Activated naive CD4-positive, alpha-beta T cell treated with anti-CD3 and anti-CD28 coated beads, Interleukin-2, amount 50 U/mL, for 16 hours (primary cell): ENCODE results near the gene BUD23.
"Not testable (repeated sequence)": the region's sequence is repeated elsewhere in the genome, so short reads cannot be mapped to it uniquely, and the experiment has no call there.

Experiments
- DNase-seq: peaks from one replicate; pipeline ENCODE4 v3.0.0-alpha.2; 2020

The BUD23 gene

GRCh38 chr7:73668886-73669230 lies 14.5 kb upstream of the BUD23 start:
- DNase-seq, result no peak

GRCh38 chr7:73669288-73669701 lies 14.1 kb upstream of the BUD23 start:
- no peak for DNase-seq

GRCh38 chr7:73669858-73670385 lies 13.5 kb upstream of the BUD23 start:
- DNase-seq, result no peak

- no peak for DNase-seq
Measured at GRCh38 chr7:73671322-73671661, 12.1 kb upstream of the BUD23 start.

GRCh38 chr7:73671857-73672445 lies 11.4 kb upstream of the BUD23 start:
- no peak for DNase-seq

- DNase-seq, result no peak
Measured at GRCh38 chr7:73674468-73675124, 8.8 kb upstream of the BUD23 start.

- DNase-seq, result not testable (repeated sequence)
Measured at GRCh38 chr7:73676062-73676461, 7.3 kb upstream of the BUD23 start.

GRCh38 chr7:73678862-73679261 lies 4.5 kb upstream of the BUD23 start:
- DNase-seq, result no peak

- no peak for DNase-seq
Measured at GRCh38 chr7:73679709-73680108, 3.7 kb upstream of the BUD23 start.

GRCh38 chr7:73680501-73680900 lies 2.9 kb upstream of the BUD23 start:
- DNase-seq, result no peak

- DNase-seq, result no peak
Measured at GRCh38 chr7:73681031-73681430, 2.4 kb upstream of the BUD23 start.

- DNase-seq, result no peak
Measured at GRCh38 chr7:73682745-73683055, 697 bp upstream of the BUD23 start.

- peak; percentile 32 for DNase-seq
Measured at GRCh38 chr7:73683788-73684693, 644 bp downstream of the BUD23 start.

- DNase-seq, result no peak
Measured at GRCh38 chr7:73685311-73685710, 1.9 kb downstream of the BUD23 start.

- DNase-seq, result no peak
Measured at GRCh38 chr7:73688288-73688687, 4.9 kb downstream of the BUD23 start.

GRCh38 chr7:73690646-73691045 lies 7.2 kb downstream of the BUD23 start:
- DNase-seq, result no peak

GRCh38 chr7:73696372-73696771 lies 13.0 kb downstream of the BUD23 start:
- DNase-seq, result no peak

GRCh38 chr7:73698410-73698809 lies 15.0 kb downstream of the BUD23 start:
- no peak for DNase-seq

GRCh38 chr7:73699370-73700068 lies 16.1 kb downstream of the BUD23 start:
- no peak for DNase-seq

- no peak for DNase-seq
Measured at GRCh38 chr7:73700069-73700423, 16.6 kb downstream of the BUD23 start.

- DNase-seq, result no peak
Measured at GRCh38 chr7:73700581-73701134, 17.3 kb downstream of the BUD23 start.

- peak; percentile 44 for DNase-seq
Measured at GRCh38 chr7:73701357-73701995, 18.1 kb downstream of the BUD23 start.

GRCh38 chr7:73702226-73702625 lies 18.8 kb downstream of the BUD23 start:
- DNase-seq, result no peak
